GM23248 (cell line): ENCODE results near the gene TAPBP. TPM values are rescaled to one million over a fixed set of nuclear protein-coding genes. Genes with fewer than 3 reads are reported as not detected.
"Not testable (repeated sequence)": the region's sequence is repeated elsewhere in the genome, so short reads cannot be mapped to it uniquely, and the experiment has no call there.

ENCODE experiments used
- DNase-seq: peaks from one replicate; pipeline ENCODE4 v3.0.0-alpha.2; 2015
- H2AFZ ChIP-seq: fragments of 200-600 bp; sonication (generic); 2 replicates; pipeline ENCODE4 v1.6.1; 2016; ENCODE audit warnings: antibody characterized with exemption
- H3F3A ChIP-seq: fragments of 200-600 bp; sonication (generic); 2 replicates; pipeline ENCODE4 v1.6.1; 2016; ENCODE audit warnings: mild to moderate bottlenecking, antibody characterized with exemption, mixed run types; ENCODE audit not compliant: insufficient read depth
- H3K27ac ChIP-seq: fragments of 200-600 bp; sonication (generic); 2 replicates; pipeline ENCODE4 v1.5.1; 2016; ENCODE audit warnings: mild to moderate bottlenecking
- H3K27me3 ChIP-seq: fragments of 200-600 bp; sonication (generic); replicated peaks from 2 replicates; pipeline ENCODE4 v1.6.1; 2016; ENCODE audit warnings: mild to moderate bottlenecking; ENCODE audit not compliant: insufficient read depth
- H3K36me3 ChIP-seq: fragments of 200-600 bp; sonication (generic); 2 replicates; pipeline ENCODE4 v1.6.1; 2016; ENCODE audit warnings: low read depth, mild to moderate bottlenecking
- H3K4me1 ChIP-seq: fragments of 200-600 bp; sonication (generic); 2 replicates; pipeline ENCODE4 v1.6.1; 2016; ENCODE audit warnings: mild to moderate bottlenecking; ENCODE audit not compliant: insufficient read depth
- H3K4me2 ChIP-seq: fragments of 200-600 bp; sonication (generic); one replicate; pipeline ENCODE4 v1.6.1; 2016; ENCODE audit warnings: mild to moderate bottlenecking; ENCODE audit not compliant: unreplicated experiment
- H3K4me3 ChIP-seq: fragments of 200-600 bp; sonication (generic); 2 replicates; pipeline ENCODE4 v1.5.1; 2016; ENCODE audit warnings: mild to moderate bottlenecking
- H3K79me2 ChIP-seq: fragments of 200-600 bp; sonication (generic); 2 replicates; pipeline ENCODE4 v1.6.1; 2016; ENCODE audit warnings: mild to moderate bottlenecking; ENCODE audit not compliant: insufficient read depth
- H3K9ac ChIP-seq: fragments of 200-600 bp; sonication (generic); 2 replicates; pipeline ENCODE4 v1.6.1; 2016; ENCODE audit warnings: mild to moderate bottlenecking
- H3K9me2 ChIP-seq: fragments of 200-600 bp; sonication (generic); 2 replicates; pipeline ENCODE4 v1.6.1; 2016; ENCODE audit warnings: mixed run types, mild to moderate bottlenecking, moderate library complexity; ENCODE audit not compliant: insufficient read depth
- H3K9me3 ChIP-seq: fragments of 200-600 bp; sonication (generic); one replicate; pipeline ENCODE4 v1.6.1; 2017; ENCODE audit warnings: low read depth
- H4K20me1 ChIP-seq: fragments of 200-600 bp; sonication (generic); 2 replicates; pipeline ENCODE4 v1.6.0; 2016; ENCODE audit not compliant: insufficient read depth
- EZH2 ChIP-seq: fragments of 200-600 bp; sonication (generic); IDR thresholded peaks from 2 replicates; pipeline ENCODE4 v1.6.1; 2018; ENCODE audit warnings: antibody characterized with exemption, mild to moderate bottlenecking; ENCODE audit not compliant: insufficient read depth, poor library complexity, severe bottlenecking
- EZH2phosphoT487 ChIP-seq: fragments of 200-600 bp; sonication (generic); IDR thresholded peaks from 2 replicates; pipeline ENCODE4 v1.6.1; 2018; ENCODE audit warnings: antibody characterized with exemption, moderate library complexity, mild to moderate bottlenecking, low read depth; ENCODE audit not compliant: insufficient read depth
- WGBS, 2 experiments: methylation state at CpG; one replicate each; pipeline ENCODE4 v1.1.6; 2015 to 2017; ENCODE audit warnings: low lambda C conversion rate in 2 of 2, low coverage in 1 of 2; ENCODE audit errors: missing lambda C conversion rate in 2 of 2; 5-methylcytosine and 5-hydroxymethylcytosine counted together
- in situ Hi-C: fragments of 300-500 bp; cut with MboI; formaldehyde crosslinking; loops from 2 replicates; pipeline ENCODE4 v1.15.0; 2020
- polyA plus RNA-seq: library from polyadenylated mRNA; unstranded; fragments of >200 nt; fragmentation: Nextera tagmentation; extraction: Ambion mirVana; gene quantifications from 2 replicates; pipeline ENCODE4 v1.2.1, GENCODE V29; 2016
- total RNA-seq: library from RNA; depleted of rRNA; stranded (reverse); fragments of >200 nt; shearing (Covaris generic); gene quantifications from 2 replicates; pipeline ENCODE4 v1.2.3, GENCODE V29; 2014

TAPBP gene
- total and polyA plus RNA-seq, 2 experiments from 2014 or later, result 68.7 to 75.8 TPM

- H3K9me2 ChIP-seq, result no peaks in the 10 kb centered on the region
- peaks cover 4% of the 10 kb centered on the region; the same call in 1 of the 2 replicates for H4K20me1 ChIP-seq
- peak within 1 kb of the TSS; percentile 81 for H3K27ac ChIP-seq
- 0 to 1% methylated on average over 48 of the region's 48 CpGs for WGBS, 2 experiments
- peak within 1 kb of the TSS; percentile 79 for H3K4me3 ChIP-seq
- peak within 1 kb of the TSS; percentile 98 for H3K4me2 ChIP-seq
- H3K9ac ChIP-seq, result peak within 1 kb of the TSS; percentile 88
- H3K27me3 ChIP-seq, result no peaks in the 10 kb centered on the region
- in situ Hi-C loops, result no loop called here
- H3K9me3 ChIP-seq, result no peaks in the 10 kb centered on the region
- peaks cover 47% of the 10 kb centered on the region for H3F3A ChIP-seq
- DNase-seq, result peak; percentile 99
- TF ChIP-seq EZH2 (no peak), EZH2phosphoT487 (no peak)
- H2AFZ ChIP-seq, result peak within 1 kb of the TSS; percentile 86
- peaks cover 39% of the 10 kb centered on the region for H3K4me1 ChIP-seq
- H3K36me3 ChIP-seq, result peaks cover 45% of the 10 kb centered on the region
- H3K79me2 ChIP-seq, result peaks cover 73% of the 10 kb centered on the region
Measured at GRCh38 chr6:33271468-33272274, 42.2 kb downstream of the TAPBP start, which contains the start of the genes RPS18 and VPS52. RPS18 (plus strand) TSS chr6:33272075; CDS start chr6:33272120, 45 bp downstream. VPS52 (minus strand) TSS chr6:33271876; CDS start chr6:33271675, 201 bp downstream.

- peak overlapping the region; percentile 86 for H2AFZ ChIP-seq
- 3 to 4% methylated on average over 7 of the region's 7 CpGs for WGBS, 2 experiments
- peak overlapping the region; percentile 88 for H3K9ac ChIP-seq
- in situ Hi-C loops, result no loop called here
- peaks cover 47% of the 10 kb centered on the region for H3K36me3 ChIP-seq
- H3K79me2 ChIP-seq, result peaks cover 72% of the 10 kb centered on the region
- H3K4me1 ChIP-seq, result peaks cover 33% of the 10 kb centered on the region
- H3K9me2 ChIP-seq, result no peaks in the 10 kb centered on the region
- peaks cover 41% of the 10 kb centered on the region for H3F3A ChIP-seq
- H3K9me3 ChIP-seq, result no peaks in the 10 kb centered on the region
- TF ChIP-seq EZH2phosphoT487 (no peak), EZH2 (no peak)
- DNase-seq, result peak; percentile 55
- peak overlapping the region; percentile 81 for H3K27ac ChIP-seq
- H3K4me2 ChIP-seq, result peak overlapping the region; percentile 87
- H3K27me3 ChIP-seq, result no peaks in the 10 kb centered on the region
- peaks cover 4% of the 10 kb centered on the region; the same call in 1 of the 2 replicates for H4K20me1 ChIP-seq
- peak overlapping the region; percentile 79 for H3K4me3 ChIP-seq
Measured at GRCh38 chr6:33271117-33271467, 42.8 kb downstream of the TAPBP start.

- no peak overlapping the region for H3K4me3 ChIP-seq
- peaks cover 6% of the 10 kb centered on the region; the same call in 1 of the 2 replicates for H3K79me2 ChIP-seq
- no peak overlapping the region for H3K4me2 ChIP-seq
- H3K9ac ChIP-seq, result no peak overlapping the region
- H3K9me3 ChIP-seq, result no peaks in the 10 kb centered on the region
- H3K9me2 ChIP-seq, result no peaks in the 10 kb centered on the region
- H3K36me3 ChIP-seq, result peaks cover 22% of the 10 kb centered on the region; the same call in 1 of the 2 replicates
- H2AFZ ChIP-seq, result no peak overlapping the region
- DNase-seq, result no peak
- no peaks in the 10 kb centered on the region for H3K27me3 ChIP-seq
- in situ Hi-C loops, result no loop called here
- whole genome bisulfite sequencing, 2 experiments, result 93 to 94% methylated on average over 7 of the region's 7 CpGs
- TF ChIP-seq EZH2phosphoT487, result no peak
- no peak for TF ChIP-seq EZH2
- no peaks in the 10 kb centered on the region for H4K20me1 ChIP-seq
- peaks cover 17% of the 10 kb centered on the region for H3K4me1 ChIP-seq
- H3K27ac ChIP-seq, result no peak overlapping the region
- H3F3A ChIP-seq, result peaks cover 27% of the 10 kb centered on the region; the same call in 1 of the 2 replicates
Measured at GRCh38 chr6:33264015-33264414, 49.9 kb downstream of the TAPBP start.

- H3K9me2 ChIP-seq, H3K4me2 ChIP-seq, H4K20me1 ChIP-seq, H3K4me3 ChIP-seq, H2AFZ ChIP-seq, H3K79me2 ChIP-seq, DNase-seq, in situ Hi-C loops, H3K27ac ChIP-seq, H3K9me3 ChIP-seq, H3K9ac ChIP-seq, H3K27me3 ChIP-seq: not testable (repeated sequence)
- Histone ChIP-seq H3K36me3 (peaks cover 20% of the 10 kb centered on the region; the same call in 1 of the 2 replicates), H3K4me1 (peaks cover 17% of the 10 kb centered on the region), H3F3A (peaks cover 28% of the 10 kb centered on the region; the same call in 1 of the 2 replicates)
- WGBS, 2 experiments, result 93 to 99% methylated on average over 3 of the region's 3 CpGs
Measured at GRCh38 chr6:33262490-33262889, 51.4 kb downstream of the TAPBP start.
